ENCODE measurements around the gene GRK7. TPM values are rescaled to one million over a fixed set of nuclear protein-coding genes. Genes with fewer than 3 reads are reported as not detected.
A peak's percentile ranks its signal among the peaks of the same experiment; 100 is the strongest.

The GRK7 gene
- polyA plus RNA-seq, 1 of the 3 experiments (the other 2 are of a cell fraction), result not detected

DNA sequence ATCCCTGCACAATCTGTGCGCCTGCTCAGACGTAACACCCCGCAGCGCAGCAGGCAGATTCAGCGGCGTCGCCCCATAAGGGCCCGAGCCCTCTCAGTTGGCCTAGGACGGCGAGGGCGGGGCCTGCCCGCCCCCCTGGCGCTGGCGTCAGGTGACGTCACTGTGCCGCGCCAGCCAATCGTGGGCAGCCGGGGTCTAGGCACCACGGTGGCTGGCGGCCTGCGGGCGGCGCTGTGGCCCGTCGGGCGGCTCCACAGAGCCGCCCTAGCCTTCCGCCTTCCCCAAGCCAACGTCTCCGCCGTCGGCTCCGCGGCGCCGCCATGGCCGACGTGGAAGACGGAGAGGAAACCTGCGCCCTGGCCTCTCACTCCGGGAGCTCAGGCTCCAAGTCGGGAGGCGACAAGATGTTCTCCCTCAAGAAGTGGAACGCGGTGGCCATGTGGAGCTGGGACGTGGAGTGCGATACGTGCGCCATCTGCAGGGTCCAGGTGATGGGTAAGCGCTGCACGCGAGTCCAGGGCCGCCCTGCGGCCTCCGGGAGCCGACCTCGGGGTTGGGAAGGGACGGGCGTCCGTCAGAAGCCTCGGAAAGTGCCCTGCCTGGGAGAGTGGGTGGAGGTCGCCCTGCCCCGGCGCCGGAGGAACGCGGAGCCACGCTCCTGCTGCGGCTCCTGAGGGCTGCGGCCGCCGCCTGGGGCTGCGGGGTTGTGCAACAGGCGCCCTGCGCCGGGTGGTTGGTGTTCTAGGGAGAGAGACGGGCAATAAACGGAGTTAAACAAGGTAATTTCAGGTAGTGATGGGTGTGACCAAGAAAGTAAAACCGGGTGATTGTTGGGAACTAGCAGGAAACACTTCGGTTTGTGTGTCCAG lies 25.0 kb upstream of the GRK7 start, which contains the start of gene RNF7 (continued):
- TF ChIP-seq EP300 (IDR thresholded peaks at IDR 0.05; ENCODE audit: borderline replicate concordance in 1 of 2, low read depth in 1 of 2, low read length in 1 of 2) (0 out of 4 replicates have a peak, but pooled peaks of 1 of the 2 experiments have one; percentile 29), GATA2 (CRISPR knock-in tag; IDR thresholded peaks at IDR 0.05) (no peak), NRF1 (IDR thresholded peaks at IDR 0.05; ENCODE audit: low read depth, low read length) (peak; percentile 64), CHD2 (IDR thresholded peaks at IDR 0.05; ENCODE audit: low read length, partially characterized antibody) (peak; percentile 77), RAD21 (IDR thresholded peaks at IDR 0.05; ENCODE audit: low read length) (peak; percentile 75), YY1 (IDR thresholded peaks at IDR 0.05; ENCODE audit: low read depth) (peak; percentile 87), RCOR1 (IDR thresholded peaks at IDR 0.05; ENCODE audit: low read length) (peak; percentile 37; the same call in 1 of the 2 replicates), FOXM1 (IDR thresholded peaks at IDR 0.05; ENCODE audit: low read depth) (no peak), JUND (IDR thresholded peaks at IDR 0.05) (no peak), MEF2A (IDR thresholded peaks at IDR 0.05; ENCODE audit: borderline replicate concordance, low read depth) (no peak), EZH2phosphoT487 (IDR thresholded peaks at IDR 0.05; ENCODE audit: borderline replicate concordance, low read depth) (no peak), FOSL2 (IDR thresholded peaks at IDR 0.05; ENCODE audit: borderline replicate concordance, low read depth) (no peak), TAF1 (IDR thresholded peaks at IDR 0.05; ENCODE audit: borderline replicate concordance, low read depth, low read length) (peak; percentile 68), RFX5 (IDR thresholded peaks at IDR 0.05; ENCODE audit: low read length) (peak; percentile 86), ELF1 (IDR thresholded peaks at IDR 0.05) (peak; percentile 55)
- TF ChIP-seq, protein P1, sequence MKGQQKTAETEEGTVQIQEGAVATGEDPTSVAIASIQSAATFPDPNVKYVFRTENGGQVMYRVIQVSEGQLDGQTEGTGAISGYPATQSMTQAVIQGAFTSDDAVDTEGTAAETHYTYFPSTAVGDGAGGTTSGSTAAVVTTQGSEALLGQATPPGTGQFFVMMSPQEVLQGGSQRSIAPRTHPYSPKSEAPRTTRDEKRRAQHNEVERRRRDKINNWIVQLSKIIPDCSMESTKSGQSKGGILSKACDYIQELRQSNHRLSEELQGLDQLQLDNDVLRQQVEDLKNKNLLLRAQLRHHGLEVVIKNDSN (IDR thresholded peaks at IDR 0.05; ENCODE audit: borderline replicate concordance, low read depth), result peak; percentile 32
- TF ChIP-seq, protein P2, sequence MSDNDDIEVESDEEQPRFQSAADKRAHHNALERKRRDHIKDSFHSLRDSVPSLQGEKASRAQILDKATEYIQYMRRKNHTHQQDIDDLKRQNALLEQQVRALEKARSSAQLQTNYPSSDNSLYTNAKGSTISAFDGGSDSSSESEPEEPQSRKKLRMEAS (IDR thresholded peaks at IDR 0.05; ENCODE audit: low read depth), result peak; percentile 36; the same call in 1 of the 2 replicates
- TF ChIP-seq, protein P3, sequence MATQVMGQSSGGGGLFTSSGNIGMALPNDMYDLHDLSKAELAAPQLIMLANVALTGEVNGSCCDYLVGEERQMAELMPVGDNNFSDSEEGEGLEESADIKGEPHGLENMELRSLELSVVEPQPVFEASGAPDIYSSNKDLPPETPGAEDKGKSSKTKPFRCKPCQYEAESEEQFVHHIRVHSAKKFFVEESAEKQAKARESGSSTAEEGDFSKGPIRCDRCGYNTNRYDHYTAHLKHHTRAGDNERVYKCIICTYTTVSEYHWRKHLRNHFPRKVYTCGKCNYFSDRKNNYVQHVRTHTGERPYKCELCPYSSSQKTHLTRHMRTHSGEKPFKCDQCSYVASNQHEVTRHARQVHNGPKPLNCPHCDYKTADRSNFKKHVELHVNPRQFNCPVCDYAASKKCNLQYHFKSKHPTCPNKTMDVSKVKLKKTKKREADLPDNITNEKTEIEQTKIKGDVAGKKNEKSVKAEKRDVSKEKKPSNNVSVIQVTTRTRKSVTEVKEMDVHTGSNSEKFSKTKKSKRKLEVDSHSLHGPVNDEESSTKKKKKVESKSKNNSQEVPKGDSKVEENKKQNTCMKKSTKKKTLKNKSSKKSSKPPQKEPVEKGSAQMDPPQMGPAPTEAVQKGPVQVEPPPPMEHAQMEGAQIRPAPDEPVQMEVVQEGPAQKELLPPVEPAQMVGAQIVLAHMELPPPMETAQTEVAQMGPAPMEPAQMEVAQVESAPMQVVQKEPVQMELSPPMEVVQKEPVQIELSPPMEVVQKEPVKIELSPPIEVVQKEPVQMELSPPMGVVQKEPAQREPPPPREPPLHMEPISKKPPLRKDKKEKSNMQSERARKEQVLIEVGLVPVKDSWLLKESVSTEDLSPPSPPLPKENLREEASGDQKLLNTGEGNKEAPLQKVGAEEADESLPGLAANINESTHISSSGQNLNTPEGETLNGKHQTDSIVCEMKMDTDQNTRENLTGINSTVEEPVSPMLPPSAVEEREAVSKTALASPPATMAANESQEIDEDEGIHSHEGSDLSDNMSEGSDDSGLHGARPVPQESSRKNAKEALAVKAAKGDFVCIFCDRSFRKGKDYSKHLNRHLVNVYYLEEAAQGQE (IDR thresholded peaks at IDR 0.05; ENCODE audit: low read depth, low read length), result peak; percentile 22; the same call in 1 of the 2 replicates
- TF ChIP-seq, protein P4, sequence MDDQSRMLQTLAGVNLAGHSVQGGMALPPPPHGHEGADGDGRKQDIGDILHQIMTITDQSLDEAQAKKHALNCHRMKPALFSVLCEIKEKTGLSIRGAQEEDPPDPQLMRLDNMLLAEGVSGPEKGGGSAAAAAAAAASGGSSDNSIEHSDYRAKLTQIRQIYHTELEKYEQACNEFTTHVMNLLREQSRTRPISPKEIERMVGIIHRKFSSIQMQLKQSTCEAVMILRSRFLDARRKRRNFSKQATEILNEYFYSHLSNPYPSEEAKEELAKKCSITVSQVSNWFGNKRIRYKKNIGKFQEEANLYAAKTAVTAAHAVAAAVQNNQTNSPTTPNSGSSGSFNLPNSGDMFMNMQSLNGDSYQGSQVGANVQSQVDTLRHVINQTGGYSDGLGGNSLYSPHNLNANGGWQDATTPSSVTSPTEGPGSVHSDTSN (IDR thresholded peaks at IDR 0.05), result no peak
- TF ChIP-seq, protein P5, sequence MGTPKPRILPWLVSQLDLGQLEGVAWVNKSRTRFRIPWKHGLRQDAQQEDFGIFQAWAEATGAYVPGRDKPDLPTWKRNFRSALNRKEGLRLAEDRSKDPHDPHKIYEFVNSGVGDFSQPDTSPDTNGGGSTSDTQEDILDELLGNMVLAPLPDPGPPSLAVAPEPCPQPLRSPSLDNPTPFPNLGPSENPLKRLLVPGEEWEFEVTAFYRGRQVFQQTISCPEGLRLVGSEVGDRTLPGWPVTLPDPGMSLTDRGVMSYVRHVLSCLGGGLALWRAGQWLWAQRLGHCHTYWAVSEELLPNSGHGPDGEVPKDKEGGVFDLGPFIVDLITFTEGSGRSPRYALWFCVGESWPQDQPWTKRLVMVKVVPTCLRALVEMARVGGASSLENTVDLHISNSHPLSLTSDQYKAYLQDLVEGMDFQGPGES (IDR thresholded peaks at IDR 0.05; ENCODE audit: low read depth, low read length), result peak; percentile 39; the same call in 1 of the 2 replicates
- TF ChIP-seq, protein P6, sequence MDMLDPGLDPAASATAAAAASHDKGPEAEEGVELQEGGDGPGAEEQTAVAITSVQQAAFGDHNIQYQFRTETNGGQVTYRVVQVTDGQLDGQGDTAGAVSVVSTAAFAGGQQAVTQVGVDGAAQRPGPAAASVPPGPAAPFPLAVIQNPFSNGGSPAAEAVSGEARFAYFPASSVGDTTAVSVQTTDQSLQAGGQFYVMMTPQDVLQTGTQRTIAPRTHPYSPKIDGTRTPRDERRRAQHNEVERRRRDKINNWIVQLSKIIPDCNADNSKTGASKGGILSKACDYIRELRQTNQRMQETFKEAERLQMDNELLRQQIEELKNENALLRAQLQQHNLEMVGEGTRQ (IDR thresholded peaks at IDR 0.05; ENCODE audit: borderline replicate concordance, low read depth, low read length), result no peak
